ENCODE results near the gene PTPRD.

GRCh38 chr9:10438955-10439354, 173.8 kb downstream of the PTPRD start:
- TF ChIP-seq CTCF (IDR thresholded peaks at IDR 0.05; ENCODE audit: low read depth, low read length, poor library complexity, severe bottlenecking): no peak
- TF ChIP-seq EZH2phosphoT487 (IDR thresholded peaks at IDR 0.05; ENCODE audit: borderline replicate concordance, low read length): no peak

All from DOHH2 (cell line).